HG03045 (cell line): Measurements from ENCODE around the gene ANO10.
"Not testable (repeated sequence)": the region's sequence is repeated elsewhere in the genome, so short reads cannot be mapped to it uniquely, and the experiment has no call there.

Experiments used
- ATAC-seq: cut with Tn5 transposase; IDR thresholded peaks from one replicate; pipeline ENCODE4 v1.9.1; 2021; ENCODE audit warnings: mild to moderate bottlenecking, moderate library complexity; ENCODE audit not compliant: unreplicated experiment

Gene ANO10

DNA sequence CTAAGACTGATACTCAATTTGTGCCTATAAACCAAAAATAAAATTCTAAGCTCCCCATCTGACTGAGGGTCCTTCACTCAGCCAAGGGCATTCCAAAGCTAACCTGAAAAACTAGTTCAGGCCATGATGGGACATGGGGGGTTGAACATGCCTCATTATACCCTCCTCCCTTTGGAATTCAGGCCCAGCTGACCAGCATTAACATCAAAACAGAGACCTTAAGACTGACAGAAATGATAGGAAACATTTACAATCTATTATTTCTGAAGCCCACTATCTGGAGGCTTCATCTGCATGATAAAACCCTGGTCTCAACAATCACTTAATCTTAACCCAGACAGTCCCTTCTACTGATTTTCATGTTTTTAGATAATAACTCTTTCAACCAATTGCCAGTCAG is 140.4 kb downstream of the ANO10 start:
- no peak for ATAC-seq

GRCh38 chr3:43478839-43479238 is 143.0 kb downstream of the ANO10 start:
- ATAC-seq, result not testable (repeated sequence)

GRCh38 chr3:43478118-43478785 is 143.6 kb downstream of the ANO10 start:
- no peak for ATAC-seq

DNA sequence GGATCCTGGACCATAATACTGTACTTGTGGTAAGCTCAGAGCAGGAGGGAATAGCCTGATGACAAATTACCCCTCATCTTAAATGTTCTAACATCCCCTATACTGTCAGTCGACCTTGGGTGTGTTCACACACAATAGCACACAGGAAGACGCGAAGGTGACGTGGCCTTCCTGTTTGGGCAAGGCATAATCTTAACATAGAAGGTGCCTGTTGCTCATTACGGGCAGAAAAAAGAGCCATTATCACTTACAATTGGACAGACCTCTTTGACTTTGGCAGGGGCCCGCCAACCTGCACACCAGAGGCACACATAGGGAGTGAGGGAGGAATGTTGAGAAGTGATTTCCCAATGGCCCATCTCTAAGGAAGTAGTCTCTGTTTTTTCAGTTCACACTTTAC is 144.2 kb downstream of the ANO10 start:
- no peak for ATAC-seq

DNA sequence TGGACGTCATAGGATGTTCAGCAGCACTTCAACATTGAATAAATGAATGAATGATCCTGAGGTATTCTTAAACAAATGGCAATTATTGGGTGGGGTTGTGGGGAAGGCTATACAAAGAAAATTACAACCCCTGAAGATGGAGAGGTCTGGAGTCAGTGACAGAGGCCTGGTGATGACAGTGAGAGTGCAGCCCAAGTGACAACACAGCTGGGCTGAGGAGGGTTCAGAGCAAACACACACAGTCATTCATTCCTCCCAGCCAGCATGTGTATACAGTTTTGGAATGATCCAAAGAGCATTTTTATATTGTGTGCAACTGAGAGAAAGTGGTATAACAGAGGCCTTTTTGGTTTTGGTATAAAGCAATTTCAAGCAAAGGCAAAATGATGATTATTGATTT is 148.1 kb downstream of the ANO10 start:
- no peak for ATAC-seq

DNA sequence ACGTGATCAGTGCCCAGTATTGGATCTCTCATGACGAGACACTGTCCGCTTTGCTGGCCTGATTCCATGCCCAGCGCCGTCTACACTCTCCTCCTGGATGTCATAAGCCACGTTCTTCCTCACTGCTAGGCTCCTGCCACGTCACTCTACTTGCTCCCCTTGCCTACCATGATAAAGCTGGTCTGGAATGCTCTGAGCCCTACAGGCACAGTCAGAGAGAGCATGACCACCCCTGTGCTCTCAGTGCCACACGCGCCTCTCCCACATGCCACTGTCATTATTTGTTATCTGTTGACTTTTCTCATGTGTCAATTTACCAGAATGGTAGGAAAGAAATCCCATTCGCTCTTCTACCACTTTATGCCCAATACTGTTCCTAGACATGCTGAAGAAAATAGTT is 148.6 kb downstream of the ANO10 start:
- no peak for ATAC-seq

DNA sequence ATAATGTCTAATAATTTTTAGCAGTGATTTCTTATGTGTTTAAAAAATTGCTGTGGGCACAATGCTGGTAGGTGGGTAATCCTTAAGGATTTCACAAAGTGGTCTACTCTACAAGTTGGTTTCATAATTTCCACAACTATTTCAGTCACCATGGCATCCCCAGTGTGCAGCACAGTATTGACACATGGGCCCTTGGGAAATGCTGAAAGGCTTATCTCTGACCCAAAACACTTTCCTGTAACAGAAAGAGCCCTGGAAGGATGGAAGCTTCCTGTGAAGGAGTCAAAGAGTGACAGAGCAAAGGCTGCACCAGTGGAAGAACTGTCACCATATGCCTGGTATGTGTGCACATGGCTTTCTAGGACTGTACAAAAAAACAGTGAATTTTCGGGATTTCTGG is 153.7 kb downstream of the ANO10 start:
- no peak for ATAC-seq

DNA sequence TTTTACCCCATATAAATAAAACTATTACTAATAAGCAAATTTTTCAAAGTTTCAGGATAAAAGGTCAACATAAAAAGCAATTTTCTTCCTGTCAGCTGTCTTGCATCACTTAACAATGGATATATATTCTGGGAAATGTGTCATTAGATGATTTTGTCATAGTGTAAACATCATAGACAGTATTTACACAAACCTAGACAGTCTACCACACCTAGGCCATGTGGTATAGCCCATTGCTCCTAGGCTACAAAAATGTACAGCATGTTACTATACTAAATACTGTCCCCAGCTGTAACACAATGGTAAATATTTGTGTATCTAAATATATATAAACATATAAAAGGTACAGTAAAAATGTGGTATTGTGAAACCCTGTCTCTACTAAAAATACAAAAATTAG is 156.7 kb downstream of the ANO10 start:
- ATAC-seq, result no peak

DNA sequence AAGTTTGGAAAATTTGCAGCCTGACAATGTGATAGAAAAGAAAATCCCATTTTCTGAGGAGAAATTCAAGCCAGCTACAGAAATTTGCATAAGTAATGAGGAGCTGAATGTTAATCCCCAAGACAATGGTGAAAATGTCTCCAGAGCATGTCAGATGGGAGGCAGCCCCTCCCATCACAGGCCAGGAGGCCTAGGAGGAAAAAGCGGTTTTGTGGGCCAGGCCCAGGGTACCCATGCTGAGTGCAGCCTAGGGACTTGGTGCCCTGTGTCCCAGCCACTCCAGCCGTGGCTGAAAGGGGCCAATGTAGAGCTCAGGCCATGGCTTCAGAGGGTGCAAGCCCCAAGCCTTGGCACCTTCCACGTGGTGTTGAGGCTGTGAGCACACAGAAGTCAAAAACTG is 159.2 kb downstream of the ANO10 start:
- not testable (repeated sequence) for ATAC-seq

- no peak for ATAC-seq
These were observed 160.5 kb downstream of the ANO10 start for GRCh38 chr3:43461345-43461744.

DNA sequence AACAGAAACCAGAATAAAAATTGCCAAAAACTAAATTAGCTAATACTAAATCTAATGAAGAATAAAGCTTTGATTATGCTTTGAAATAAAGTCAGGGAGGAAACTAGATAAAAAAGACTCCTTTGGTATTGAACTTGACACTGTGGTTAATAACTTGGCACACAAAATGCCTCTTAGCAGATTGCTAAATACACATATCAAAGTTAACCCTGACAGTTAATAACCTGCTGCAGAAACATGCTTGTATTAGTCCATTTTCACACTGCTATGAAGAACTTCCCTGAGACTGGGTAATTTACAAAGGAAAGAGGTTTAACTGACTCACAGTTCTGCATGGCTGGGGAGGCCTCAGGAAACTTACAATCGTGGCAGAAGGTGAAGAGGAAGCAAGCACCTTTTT is 164.8 kb downstream of the ANO10 start:
- not testable (repeated sequence) for ATAC-seq

DNA sequence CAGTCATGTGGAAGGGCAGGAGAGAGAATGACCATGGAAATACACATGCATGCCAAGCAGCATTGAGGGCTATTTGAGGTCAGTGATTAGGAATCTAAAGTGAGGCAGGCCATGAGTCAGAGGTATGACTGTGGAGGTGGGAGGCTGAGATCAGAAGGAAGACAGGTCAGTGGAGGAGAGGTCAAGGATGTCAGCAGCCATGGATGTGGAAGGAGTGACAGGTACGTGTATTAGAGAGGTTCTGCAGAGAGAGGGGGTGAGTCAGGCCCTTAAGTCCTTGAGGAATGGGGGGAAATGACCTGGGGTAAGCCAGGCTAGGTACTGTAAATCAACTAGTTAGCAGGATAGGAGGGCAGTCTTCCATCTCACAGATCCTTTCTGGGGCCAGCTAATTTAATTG is 166.6 kb downstream of the ANO10 start:
- ATAC-seq, result no peak

DNA sequence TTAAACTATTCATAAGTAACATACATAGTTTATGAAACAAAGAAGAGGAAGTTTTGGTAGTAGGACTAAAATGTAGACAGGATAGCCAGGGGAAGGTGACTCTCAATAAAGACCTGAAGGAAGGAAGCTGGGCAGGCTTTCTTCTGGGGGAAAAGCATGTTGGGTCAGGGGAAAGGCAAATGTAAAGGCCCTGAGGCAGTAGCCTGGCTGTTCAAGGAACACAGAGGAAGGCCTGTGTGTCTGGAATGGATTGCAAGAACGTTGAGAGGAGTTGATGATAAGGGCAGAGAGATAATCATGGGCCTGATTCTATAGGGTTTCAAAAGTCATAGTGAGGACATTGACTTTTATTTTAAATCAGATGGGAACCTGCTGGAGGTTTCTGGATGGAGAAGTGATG is 167.8 kb downstream of the ANO10 start:
- no peak for ATAC-seq

DNA sequence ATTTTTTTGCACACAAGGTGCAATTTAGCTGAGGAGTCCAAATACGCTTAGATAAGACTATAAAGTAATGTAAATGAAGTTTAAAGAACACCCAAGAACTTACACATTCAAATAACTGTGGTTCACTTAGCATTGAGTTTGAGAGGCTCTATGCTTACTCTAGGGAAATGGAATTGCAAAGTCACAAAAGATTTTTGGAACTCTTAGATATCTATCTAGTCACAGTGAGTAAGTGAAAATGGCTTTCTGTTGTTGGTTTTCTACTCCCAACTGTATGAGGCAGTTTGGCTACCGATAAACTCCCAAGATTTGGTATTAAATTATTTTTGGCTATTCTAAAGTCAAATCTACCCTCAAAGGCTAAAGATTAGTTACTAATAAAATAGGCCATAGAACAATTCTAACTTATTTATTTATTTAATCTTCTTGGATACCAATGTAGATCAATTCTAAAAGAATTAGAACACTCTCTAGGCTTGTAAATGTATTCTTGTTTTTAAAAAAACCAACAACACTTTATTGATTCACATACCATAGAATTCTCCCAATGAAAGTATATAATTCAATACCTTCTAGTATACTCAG is 170.0 kb downstream of the ANO10 start:
- no peak for ATAC-seq

DNA sequence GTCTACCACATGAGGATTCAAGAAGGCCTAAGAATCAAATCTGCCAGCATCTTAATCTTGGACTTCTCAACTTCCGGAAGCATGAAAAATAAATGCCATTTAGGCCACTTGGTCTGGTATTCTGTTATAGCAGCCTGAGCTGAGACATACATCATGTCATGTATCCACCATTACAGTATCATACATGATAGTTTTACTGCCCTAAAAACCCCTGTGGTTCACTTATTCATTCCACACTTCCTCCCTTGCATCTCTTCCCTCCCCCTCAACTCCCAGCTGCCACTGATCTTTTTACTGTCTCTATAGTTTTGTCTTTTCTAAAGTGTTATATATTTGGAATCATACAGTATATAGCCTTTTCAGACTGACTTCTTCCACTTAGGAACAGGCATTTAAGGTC is 173.7 kb downstream of the ANO10 start:
- no peak for ATAC-seq

DNA sequence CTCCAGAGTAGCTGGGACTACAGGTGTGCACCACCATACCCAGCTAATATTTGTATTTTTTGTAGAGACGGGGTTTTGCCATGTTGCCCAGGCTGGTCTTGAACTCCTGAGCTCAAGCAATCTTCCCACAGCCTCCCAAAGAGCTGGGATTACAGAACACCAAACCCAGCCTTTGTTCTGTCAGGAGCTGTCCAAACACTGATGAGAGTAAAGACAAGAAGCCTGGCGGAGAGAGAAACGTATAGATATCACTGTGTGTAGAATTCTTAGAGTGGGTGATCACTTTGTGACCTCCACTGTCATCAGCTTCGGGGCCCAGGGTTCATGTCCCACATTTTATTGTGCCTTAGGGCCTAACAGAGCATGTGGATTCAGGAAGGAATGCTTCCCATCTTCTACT is 176.0 kb downstream of the ANO10 start:
- ATAC-seq, result no peak

- ATAC-seq, result no peak
These were observed 178.9 kb downstream of the ANO10 start for GRCh38 chr3:43442872-43443395.

- no peak for ATAC-seq
These were observed 185.2 kb downstream of the ANO10 start for GRCh38 chr3:43436507-43437140.

- no peak for ATAC-seq
These were observed 186.1 kb downstream of the ANO10 start for GRCh38 chr3:43435706-43436105.

DNA sequence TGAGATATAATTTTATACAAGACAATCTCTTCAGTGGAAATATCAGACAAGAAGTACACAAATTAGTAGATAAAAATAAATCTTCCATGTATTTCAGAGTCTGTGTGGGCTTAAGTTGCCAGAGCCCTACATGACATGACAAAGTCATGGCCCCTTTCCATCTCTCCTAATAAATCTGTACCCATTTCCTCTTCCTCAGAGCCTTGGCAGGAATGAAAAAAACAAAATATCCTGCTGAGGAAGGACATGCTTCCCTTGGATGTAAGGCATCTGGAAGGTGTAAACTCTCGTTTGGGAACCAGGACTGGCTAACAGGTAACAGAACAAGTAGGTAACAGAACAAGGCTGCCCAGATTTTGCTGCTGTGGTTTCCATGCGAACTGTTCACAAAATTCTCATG is 187.4 kb downstream of the ANO10 start:
- ATAC-seq, result no peak

GRCh38 chr3:43432462-43432861 is 189.3 kb downstream of the ANO10 start:
- ATAC-seq, result no peak

DNA sequence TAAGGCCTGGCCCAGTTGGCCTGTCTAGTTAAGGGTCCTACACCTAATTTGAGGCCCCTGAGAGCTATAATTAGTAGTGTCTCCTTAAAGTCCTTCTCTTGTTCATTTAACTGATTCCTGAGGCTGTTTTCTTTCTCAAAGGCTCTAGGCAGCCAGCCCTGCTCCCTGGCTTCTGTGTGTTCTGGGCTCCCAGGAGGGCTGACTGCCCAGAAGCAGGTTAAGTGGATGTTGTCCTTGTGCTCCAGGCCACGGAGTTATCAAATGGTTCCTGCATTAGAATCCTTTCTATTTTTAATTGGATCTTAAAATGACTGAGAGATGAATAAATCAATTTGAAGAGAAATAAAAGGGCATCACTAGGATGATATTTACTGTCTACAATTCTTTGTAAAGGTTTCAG is 195.4 kb downstream of the ANO10 start:
- ATAC-seq, result no peak
